Stimulated activated CD8-positive, alpha-beta memory T cell treated with anti-CD3 and anti-CD28 coated beads, Interleukin-7, amount 100 ng/mL, for 48 hours (primary cell): ENCODE measurements around the gene PPP2R2B.
"Not testable (repeated sequence)": the region's sequence is repeated elsewhere in the genome, so short reads cannot be mapped to it uniquely, and the experiment has no call there.

Source experiments
- DNase-seq, 2 donors: peaks; one replicate each; pipeline ENCODE4 v3.0.0-alpha.2; 2020; ENCODE audit warnings: low read depth in 1 of 2; ENCODE audit errors: extremely low read depth in 1 of 2

Gene PPP2R2B

DNA sequence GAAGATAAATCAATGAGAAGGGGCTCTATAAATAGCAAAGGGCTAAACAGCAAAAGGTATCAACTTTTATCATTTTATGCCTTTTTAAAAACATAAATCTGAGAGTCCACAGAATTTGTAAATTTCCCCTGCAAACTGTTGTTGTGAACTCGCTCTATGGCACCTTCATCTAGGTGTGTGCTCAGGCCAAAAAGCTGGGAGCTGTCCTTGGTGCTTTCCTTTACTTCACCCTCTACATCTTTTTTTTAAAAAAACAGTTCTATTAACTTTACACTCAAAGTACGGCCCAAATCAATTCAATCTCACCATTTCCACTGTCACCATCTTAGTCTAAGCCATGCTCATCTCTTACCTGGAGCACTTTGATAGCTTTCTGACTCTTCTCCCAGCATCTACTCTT lies 254.4 kb downstream of the PPP2R2B start:
- DNase-seq = no peak

DNA sequence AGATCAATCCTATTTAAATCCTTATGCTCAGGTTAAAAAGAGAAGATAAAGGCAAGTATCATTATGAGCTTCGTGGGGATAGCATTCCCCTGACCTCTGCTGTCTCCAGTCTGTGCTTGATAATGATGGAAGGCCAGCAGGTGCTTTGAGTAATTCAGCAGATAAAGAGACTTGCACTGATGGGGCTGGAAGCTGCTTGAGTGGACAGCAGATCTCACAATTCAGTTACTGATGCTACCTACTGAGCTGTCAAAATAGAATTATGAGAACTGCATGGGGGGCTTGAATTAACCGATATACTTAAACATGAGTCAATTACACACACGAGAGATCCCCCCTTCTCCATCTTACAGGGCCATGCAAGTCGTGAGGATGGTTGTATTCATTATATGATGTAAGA lies 254.9 kb downstream of the PPP2R2B start:
- no peak for DNase-seq

DNA sequence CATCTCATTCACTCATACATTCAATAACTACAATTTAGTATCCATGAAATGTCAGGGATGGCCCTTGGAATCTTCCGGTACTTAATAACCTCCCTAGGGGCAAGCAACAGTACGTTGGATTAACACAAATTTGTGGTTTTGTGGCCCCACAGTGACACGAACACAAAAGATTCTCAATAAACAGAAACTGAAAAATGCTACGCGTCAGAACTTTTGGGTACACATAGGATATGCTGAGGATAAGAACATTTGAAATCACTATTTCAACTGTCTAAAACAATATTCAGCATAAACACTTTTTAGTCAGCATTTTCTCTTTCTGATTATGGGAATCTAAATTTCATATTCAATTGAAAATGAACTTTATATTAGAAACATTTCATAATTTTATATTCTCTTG lies 255.5 kb downstream of the PPP2R2B start:
- no peak for DNase-seq

DNA sequence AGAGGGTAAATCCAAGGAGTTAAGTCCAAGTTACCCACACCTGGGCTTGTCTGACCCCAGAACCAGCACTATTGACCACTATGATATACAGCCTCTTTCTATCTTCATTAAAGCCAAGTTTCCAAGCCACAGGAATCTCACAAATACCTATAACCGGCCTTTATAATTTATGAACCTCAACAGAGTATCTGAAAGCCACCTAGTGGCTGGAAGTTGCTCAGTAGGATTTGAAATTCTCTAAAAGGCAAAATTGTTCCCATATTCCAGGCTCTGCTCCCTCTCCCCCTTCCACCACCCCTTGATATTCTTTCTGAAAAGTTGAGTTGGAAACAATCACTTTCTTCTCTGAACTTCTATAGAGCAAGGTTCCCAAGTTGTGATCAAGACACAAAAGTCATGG lies 256.2 kb downstream of the PPP2R2B start:
- no peak for DNase-seq

DNA sequence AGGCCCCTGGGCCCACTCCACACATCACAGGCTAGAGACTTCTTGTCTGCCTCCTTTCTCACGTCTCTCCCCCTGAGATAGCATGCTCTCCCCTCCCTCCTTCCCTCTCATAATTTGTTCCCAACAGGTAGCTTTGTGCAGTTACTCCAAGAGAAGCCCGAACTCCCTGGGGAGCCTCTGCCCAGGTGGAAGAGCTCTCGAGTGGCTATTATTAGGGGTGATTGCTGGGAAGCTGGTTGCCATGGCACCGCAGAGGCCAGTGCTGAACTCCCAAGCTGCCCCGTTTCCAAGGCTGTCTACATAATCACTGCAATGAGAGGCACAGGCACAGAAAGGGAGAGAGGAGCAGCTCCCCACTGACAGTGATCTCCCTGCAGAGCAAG lies 257.9 kb downstream of the PPP2R2B start:
- DNase-seq = no peak

DNA sequence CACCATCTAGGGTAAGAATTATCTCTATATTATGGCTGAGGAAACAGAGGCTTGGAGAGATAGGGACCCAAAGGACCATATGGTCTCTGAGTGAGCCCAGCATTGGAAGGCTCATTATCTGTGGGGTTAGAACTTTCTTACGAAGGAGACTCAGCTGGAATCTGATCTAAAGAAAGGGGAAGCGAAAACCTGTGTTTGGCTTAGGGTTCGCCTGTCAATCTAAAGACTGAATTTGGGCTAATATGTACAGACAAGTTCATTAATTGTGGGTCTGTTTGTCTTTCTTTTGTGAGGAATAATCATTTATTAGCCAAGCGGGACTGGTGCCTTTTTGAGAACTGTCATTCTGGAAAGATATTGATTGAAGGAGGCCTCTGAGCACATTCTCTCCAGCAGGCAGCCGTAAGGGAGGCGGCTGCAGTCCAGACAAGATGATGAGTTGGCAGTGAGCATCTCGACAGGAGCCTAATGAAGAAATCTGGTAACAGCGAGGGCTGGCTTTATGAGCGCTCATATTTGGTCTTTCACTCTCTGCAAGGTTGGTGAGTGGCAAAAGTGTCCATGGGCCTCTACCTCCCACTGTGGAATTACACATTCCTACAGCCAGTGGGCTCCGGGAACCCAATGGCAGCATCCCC lies 258.4 kb downstream of the PPP2R2B start:
- no peak for DNase-seq

DNA sequence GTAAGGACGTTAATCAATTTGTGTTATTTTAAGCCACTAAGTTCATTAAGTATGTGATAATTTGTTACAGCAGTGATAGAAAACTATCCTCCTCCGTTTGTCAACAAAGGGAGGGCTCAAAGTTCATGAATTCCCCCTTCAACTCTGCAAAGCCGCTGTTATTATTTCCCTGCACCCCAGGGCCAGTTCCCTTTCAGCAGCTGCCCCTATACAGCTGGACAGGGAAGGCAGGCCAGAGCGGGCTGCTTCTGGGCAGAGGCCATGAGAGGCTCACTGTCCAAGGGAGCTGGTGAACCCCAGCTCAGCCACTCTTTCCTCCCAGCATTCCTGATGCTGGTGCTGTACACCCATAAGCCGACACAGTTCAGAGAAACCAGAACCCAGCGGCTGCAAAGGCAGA lies 260.1 kb downstream of the PPP2R2B start:
- DNase-seq = no peak

DNA sequence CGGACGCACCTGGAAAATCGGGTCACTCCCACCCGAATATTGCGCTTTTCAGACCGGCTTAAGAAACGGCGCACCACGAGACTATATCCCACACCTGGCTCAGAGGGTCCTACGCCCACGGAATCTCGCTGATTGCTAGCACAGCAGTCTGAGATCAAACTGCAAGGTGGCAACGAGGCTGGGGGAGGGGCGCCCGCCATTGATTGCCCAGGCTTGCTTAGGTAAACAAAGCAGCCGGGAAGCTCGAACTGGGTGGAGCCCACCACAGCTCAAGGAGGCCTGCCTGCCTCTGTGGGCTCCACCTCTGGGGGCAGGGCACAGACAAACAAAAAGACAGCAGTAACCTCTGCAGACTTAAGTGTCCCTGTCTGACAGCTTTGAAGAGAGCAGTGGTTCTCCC lies 268.8 kb downstream of the PPP2R2B start:
- DNase-seq = not testable (repeated sequence)

DNA sequence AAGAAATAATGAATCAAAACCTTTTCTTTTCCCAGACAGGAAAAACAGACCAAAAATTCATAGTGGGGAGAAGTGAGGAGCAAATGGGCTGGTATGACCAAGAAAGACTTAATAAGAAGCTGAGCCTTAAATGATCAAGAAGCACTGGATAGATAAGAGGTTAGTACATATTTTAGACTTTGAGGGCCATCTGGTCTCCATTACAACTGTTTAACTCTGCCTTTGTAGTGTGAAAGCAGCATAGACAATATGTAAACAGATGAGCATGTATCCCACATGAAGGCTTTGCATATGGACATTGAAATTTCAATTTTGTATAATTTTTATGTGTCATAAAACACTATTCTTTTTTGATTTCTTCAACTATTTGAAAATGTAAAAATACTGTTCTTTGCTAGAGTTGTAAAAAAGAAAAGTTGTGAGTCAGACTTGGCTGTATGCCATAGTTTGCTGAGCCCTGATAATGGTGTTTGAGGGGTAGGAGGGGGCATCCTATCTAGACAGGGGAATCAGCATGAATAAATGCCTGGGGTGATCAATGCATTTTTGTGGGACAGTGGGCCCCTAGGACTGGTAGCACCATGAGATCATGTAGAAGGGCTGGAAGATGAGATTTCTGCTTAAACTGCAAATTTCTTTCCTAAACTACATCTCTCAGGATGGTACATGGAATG lies 270.8 kb downstream of the PPP2R2B start:
- no peak for DNase-seq

DNA sequence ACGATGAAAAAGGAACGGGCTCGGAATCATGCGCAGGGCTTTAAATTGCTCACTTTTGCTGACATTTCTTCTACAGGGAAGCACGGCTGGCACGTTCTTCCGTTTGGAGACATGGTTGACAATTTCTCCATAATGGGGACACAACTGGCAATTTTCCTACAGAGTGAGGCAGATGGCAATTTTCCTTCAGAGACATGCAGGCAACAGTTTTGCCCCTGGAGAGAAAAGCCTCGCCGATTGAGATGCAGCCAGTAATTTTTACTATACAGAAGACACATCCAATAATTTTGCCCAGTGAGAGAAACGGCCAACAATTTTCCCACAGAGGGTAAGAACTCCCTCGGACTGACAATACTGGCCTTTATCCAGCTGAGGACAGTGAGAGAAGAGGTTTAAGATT lies 271.7 kb downstream of the PPP2R2B start:
- no peak for DNase-seq

DNA sequence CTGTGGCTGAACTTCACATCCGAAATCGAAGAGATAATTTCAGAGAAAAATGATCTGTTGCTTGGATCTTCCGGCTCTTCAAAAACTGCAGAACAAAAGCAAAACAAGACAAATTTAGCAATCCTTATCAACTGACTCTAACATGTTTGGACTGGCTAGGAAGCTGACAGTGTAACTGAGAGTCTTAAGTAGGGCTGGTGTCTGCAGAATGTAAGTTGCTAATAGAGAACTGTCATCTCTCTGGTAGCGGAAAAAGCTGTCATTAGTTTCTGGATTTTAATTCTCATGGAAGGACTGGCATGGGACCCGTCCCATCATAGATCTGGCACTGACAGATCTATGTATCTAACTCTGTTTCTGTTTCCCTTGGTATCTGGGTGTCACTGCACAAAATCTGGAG lies 278.2 kb downstream of the PPP2R2B start:
- DNase-seq = no peak

DNA sequence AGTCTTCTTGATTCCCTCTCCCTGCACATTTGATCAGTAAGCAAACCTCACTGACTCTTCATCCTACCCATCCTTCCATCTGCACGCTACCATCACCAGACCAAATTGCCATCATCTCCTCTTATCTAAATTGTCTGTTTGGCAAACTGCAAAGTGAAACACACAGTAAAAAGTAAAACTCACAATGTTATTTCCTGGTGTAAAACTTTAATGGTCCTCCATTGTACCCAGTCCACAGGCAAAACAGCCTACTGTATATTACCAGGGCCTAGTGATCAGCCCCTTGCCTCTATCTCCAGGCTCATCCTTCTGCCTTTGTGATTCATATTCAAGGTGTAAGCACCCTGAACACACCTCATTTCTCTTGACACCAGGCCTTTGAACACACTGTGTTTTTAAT lies 279.3 kb downstream of the PPP2R2B start:
- DNase-seq = no peak

DNA sequence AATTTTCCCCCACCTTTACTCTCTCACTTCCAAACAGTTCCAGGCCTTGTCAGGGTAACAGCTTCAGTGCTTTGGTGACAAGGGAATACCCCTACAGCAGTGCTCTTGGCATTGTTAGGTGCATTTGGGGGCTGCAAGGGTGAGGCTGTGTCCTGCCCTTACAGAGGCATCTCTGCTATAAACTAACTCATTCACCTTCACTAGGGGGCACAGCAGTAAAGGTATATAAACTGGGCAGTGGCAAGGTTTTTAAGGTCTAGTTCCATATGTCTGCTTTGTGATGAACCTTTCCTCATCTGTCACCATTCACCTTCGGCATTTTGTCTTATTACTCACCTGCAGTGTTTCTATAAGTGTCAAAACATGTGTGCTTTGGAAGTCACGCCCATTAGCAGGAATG lies 283.5 kb downstream of the PPP2R2B start:
- DNase-seq = no peak

DNA sequence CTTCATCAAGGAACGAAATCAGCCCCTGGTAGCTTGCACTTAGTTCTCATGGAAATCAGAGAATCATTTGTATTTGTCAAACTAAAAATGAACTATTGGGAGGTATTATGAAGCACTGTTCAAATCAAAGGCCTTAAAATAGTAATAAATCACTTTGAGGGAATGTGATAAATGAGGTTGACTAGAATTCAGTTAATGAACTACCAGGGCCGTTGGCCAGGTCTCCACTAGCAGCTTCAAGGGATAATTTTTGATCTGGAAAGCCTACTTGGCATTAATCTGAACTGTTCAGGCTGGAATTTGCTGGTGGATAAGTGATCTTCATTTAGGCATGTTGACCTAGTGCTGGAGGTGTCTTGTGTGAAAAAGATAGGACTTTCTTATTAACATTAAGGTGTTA lies 286.2 kb downstream of the PPP2R2B start:
- no peak for DNase-seq

DNA sequence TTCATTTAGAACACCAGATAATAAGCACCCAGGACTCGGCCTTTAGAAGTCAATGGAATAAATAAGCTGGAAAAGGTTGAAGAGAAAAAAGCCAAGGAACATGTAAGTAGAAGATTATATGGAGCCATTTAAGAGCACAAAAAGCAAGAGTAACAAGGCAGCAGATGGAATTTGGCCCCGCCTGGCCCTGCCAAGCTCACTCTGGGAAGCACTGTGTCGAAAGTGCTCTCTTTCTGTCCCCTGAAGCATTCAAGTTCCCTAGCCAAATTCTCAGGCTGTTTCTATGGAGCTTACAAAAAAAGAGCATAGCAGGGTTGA lies 289.6 kb downstream of the PPP2R2B start:
- DNase-seq = no peak

DNA sequence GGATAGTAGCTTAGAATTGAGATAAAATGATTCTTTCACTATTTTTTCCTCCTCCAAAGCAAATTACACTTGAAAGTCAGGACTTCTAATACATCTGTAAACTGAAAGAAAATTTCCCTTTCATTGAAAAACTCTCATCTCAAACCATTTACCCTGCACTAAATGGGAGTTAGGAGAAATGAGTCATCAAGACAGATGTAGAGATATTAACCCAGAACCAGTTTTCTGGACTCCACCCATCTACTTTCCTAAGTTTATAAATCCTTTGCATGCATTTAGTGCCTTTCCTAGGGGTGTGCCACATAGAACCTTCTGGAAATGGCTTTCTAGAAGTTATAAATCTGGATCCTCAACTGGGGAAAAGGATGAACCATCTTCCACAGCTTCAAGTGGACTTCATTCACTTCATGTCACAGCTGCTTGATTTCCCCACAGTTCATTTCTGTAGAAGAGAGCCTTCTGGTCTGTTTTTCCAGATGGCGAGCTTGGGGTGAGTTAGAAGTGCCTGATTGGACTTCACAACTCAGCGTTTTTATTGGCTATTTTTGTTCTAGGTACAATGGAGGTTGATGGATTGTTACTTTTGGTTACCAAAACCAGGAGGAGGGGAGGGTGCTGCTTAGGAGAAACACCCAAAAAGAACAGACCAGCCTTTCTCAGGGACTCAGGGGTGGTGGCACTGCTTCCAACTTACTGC lies 290.1 kb downstream of the PPP2R2B start:
- no peak for DNase-seq

DNA sequence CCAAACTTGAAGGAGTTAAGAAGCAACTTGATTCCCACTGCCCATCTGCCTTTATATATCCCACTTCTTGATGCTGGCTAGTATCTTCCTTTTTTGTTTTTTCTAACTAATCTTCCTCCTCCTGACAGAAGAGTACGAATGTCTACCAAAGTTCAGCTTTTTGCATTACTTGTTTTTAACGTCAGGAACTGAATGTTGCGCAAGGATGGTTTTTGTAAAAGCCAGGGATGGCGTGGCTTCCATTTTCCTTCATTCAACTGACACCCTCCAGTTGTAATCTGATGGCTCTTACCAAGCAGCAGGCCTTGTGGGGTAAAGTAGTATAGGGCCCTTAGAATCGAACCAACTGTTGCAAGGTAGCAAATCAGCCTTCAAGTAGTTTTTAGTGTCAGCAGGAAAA lies 291.8 kb downstream of the PPP2R2B start:
- no peak for DNase-seq

DNA sequence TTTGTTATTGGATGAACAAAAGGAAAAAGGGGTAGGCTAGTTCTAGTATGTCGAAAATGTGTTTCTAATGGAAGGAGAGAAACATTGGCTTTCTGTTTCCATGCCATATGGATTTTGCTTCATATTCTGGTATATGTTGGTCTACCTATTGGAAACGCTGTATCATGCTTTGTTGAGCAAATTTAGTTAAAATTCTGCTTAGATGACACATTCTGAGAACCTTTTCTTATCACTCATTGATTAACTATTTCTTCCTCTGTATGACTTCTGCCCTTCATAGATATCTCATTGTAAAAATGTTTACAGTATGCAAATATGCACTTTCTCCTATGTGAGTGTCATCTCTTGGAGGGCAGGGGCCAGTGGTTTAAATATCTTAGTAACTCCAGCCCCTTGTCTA lies 293.8 kb downstream of the PPP2R2B start:
- no peak for DNase-seq

DNA sequence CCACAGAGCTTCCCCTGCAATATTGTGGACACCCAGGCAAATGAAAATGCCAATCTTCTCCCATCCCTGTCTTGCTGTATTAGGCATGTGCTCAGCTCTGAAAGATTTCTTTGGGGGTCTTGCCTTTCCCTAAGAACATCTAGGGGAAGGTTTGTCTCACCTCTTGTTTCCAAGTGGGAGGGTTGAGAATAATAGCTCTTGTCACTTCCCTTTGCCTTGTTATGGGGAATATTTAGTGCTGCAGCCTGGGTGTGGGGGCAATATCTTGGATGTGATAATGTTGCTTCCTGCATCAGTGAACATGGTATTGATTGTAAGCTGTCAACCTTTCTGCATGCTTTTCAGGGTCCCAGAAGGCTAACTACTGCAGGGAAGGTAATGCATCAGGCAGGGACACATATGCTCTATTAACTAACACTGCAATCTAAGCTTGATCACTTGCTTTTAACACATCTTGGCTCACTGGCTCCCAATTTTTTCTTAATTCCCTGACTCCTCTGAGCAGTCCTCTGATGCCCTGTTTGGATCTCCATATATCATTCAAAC lies 296.4 kb downstream of the PPP2R2B start:
- DNase-seq = no peak

DNA sequence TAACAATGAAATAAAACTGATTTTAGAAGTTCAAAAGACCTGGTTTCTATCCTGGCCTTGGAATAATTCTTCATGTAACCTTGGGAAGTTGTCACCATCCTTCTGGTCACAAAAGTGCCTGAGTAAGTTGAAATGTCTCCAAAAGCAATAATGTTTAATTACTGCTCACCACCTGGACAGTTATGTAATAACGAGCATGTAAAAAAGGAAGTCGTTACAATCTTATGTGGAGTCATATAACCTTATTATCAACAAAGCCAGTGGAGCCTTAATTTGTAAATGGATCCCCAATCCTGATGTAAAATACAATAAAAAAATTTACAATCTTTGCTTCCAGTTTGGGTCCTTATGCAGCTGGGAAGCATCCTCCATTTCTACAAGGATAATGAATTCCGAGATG lies 298.3 kb downstream of the PPP2R2B start:
- no peak for DNase-seq

DNA sequence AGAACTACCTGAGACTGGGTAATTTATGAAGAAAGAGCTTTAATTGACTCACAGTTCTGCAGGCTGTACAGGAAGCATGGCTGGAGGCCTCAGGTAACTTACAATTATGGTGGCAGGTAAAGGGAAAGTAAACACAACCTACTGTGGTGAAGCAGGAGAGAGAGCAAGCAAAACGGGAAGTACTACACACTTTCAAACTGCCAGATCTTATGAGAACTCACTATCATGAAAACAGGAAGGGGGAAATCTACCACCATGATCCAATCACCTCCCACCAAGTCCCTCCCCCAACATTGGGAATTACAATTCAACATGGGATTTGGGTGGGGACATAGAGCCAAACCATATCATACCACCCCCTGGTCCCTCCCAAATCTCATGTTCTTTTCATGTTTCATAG lies 303.8 kb downstream of the PPP2R2B start:
- no peak for DNase-seq

DNA sequence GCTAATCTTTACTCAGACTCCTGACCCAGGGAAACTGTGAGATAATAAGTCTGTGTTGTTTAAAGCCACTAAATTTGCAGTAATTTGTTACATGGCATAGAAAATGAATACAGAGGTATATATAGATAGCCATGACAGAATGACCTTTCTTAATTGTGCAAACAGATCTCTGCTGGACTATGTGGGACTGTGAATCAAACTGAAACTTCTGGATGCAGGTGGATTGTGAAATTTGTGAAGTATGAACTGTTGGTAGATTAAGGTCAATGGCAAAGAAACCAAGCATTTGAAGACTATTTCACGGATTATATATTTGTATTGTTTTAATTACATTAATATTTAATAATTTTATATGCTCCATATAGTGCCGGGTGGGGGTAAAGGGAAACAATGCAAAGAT lies 310.4 kb downstream of the PPP2R2B start:
- no peak for DNase-seq
